ENCODE results near the gene HK3. TPM values are rescaled to one million over a fixed set of nuclear protein-coding genes. Genes with fewer than 3 reads are reported as not detected.

The HK3 gene
- total and polyA plus RNA-seq, 4 donors: 4.3 to 25.5 (median 13.3) TPM

GRCh38 chr5:176880366-176881020, 18.7 kb downstream of the HK3 start:
- no peak for DNase-seq (ENCODE audit: low spot score)
- Histone ChIP-seq H3K9me3 (ENCODE audit: control insufficient read depth in 4 of 4, low read length in 3 of 4) (no peaks in the 10 kb centered on the region), H3K4me1 (ENCODE audit: control insufficient read depth in 4 of 4, insufficient read depth in 4 of 4, low read length in 3 of 4) (no peaks in the 10 kb centered on the region), H3K4me3 (ENCODE audit: low read depth in 1 of 3, low read length in 3 of 3) (no peak overlapping the region), H3K36me3 (ENCODE audit: control insufficient read depth in 4 of 4, insufficient read depth in 3 of 4, low read depth in 1 of 4, low read length in 3 of 4) (no peaks in the 10 kb centered on the region), H3K27me3 (ENCODE audit: control insufficient read depth in 4 of 4, insufficient read depth in 4 of 4, low read length in 3 of 4) (no peaks in the 10 kb centered on the region), H3K9ac (ENCODE audit: low read depth in 1 of 2, low read length in 2 of 2) (no peak overlapping the region), H3K27ac (ENCODE audit: low read depth in 1 of 2, low read length in 2 of 2) (no peak overlapping the region)
- 91% methylated on average over 26 of the region's 26 CpGs for WGBS
- TF ChIP-seq HNF4A (conservative IDR thresholded peaks at IDR 0.05) (no peak), FOXA1 (IDR thresholded peaks at IDR 0.05) (no peak), JUND (IDR thresholded peaks at IDR 0.05) (no peak), ATF3 (IDR thresholded peaks at IDR 0.05) (no peak), FOXA2 (IDR thresholded peaks at IDR 0.05) (no peak), TAF1 (conservative IDR thresholded peaks at IDR 0.05) (no peak), RXRA (IDR thresholded peaks at IDR 0.05) (no peak), SP1 (IDR thresholded peaks at IDR 0.05) (no peak), CTCF (IDR thresholded peaks at IDR 0.05; ENCODE audit: low read depth, low read length, missing input control) (no peak), RAD21 (IDR thresholded peaks at IDR 0.05) (no peak), MAX (IDR thresholded peaks at IDR 0.05) (no peak), EGR1 (IDR thresholded peaks at IDR 0.05; ENCODE audit: low read depth in 2 of 2) (no peak), ZBTB33 (IDR thresholded peaks at IDR 0.05) (no peak), HNF4G (IDR thresholded peaks at IDR 0.05) (no peak)

- DNase-seq (ENCODE audit: low spot score): no peak
- Histone ChIP-seq H3K4me3 (ENCODE audit: low read depth in 1 of 3, low read length in 3 of 3) (no peak overlapping the region), H3K9me3 (ENCODE audit: control insufficient read depth in 4 of 4, low read length in 3 of 4) (no peaks in the 10 kb centered on the region), H3K36me3 (ENCODE audit: control insufficient read depth in 4 of 4, insufficient read depth in 3 of 4, low read depth in 1 of 4, low read length in 3 of 4) (no peaks in the 10 kb centered on the region), H3K4me1 (ENCODE audit: control insufficient read depth in 4 of 4, insufficient read depth in 4 of 4, low read length in 3 of 4) (no peaks in the 10 kb centered on the region), H3K9ac (ENCODE audit: low read depth in 1 of 2, low read length in 2 of 2) (no peak overlapping the region), H3K27ac (ENCODE audit: low read depth in 1 of 2, low read length in 2 of 2) (no peak overlapping the region), H3K27me3 (ENCODE audit: control insufficient read depth in 4 of 4, insufficient read depth in 4 of 4, low read length in 3 of 4) (no peaks in the 10 kb centered on the region)
- 83% methylated on average over 23 of the region's 23 CpGs for WGBS
- no peak for TF ChIP-seq SP1 (IDR thresholded peaks at IDR 0.05)
- TF ChIP-seq RAD21 (IDR thresholded peaks at IDR 0.05): no peak
- TF ChIP-seq RXRA (IDR thresholded peaks at IDR 0.05): no peak
- TF ChIP-seq EGR1 (IDR thresholded peaks at IDR 0.05; ENCODE audit: low read depth in 2 of 2): no peak
- no peak for TF ChIP-seq ATF3 (IDR thresholded peaks at IDR 0.05)
- no peak for TF ChIP-seq HNF4A (conservative IDR thresholded peaks at IDR 0.05)
- no peak for TF ChIP-seq REST (IDR thresholded peaks at IDR 0.05)
- no peak for TF ChIP-seq GABPA (IDR thresholded peaks at IDR 0.05 in 1 of 2, conservative IDR thresholded peaks at IDR 0.05 in 1 of 2)
- TF ChIP-seq TAF1 (conservative IDR thresholded peaks at IDR 0.05): no peak
- TF ChIP-seq CTCF (IDR thresholded peaks at IDR 0.05; ENCODE audit: low read depth, low read length, missing input control): no peak
- TF ChIP-seq NR2F2 (IDR thresholded peaks at IDR 0.05): no peak
- no peak for TF ChIP-seq MAX (IDR thresholded peaks at IDR 0.05)
- no peak for TF ChIP-seq JUND (IDR thresholded peaks at IDR 0.05)
These were observed 19.3 kb downstream of the HK3 start for GRCh38 chr5:176879663-176880361.

All from liver (tissue), 9 donors.